Hippocampal formation (tissue), 2 donors: Measurements from ENCODE around the gene CHRNG.

ENCODE experiments used
- DNase-seq, 2 donors: peaks; one replicate each; lab custom pipeline; 2025; lab: John Stamatoyannopoulos, UW

Gene CHRNG

GRCh38 chr2:232576995-232577394, 37.5 kb downstream of the CHRNG start:
- DNase-seq, result no peak

- DNase-seq, result no peak
Observed at GRCh38 chr2:232577841-232578240, 38.3 kb downstream of the CHRNG start.

- no peak for DNase-seq
Observed at GRCh38 chr2:232578626-232579025, 39.1 kb downstream of the CHRNG start.

DNA sequence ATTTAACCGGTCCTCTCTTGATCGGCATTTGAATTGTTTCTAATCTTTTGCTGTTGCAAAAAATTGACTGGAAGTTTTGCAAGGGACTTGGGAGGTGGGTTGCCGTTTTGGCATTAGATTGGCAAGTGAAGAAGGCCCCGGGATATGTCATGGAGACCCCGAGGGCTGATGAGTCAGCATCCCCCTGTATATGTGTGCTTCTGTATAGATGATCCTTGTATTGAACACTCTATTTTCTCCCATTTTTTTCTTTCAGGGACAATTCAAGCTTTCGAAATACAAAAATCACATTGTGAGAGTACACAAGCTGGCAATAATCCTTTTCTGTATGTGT, 41.1 kb downstream of the CHRNG start:
- DNase-seq, result no peak

- DNase-seq, result no peak
Observed at GRCh38 chr2:232581725-232582124, 42.2 kb downstream of the CHRNG start.

GRCh38 chr2:232584238-232584637, 44.7 kb downstream of the CHRNG start:
- DNase-seq, result no peak

GRCh38 chr2:232586943-232587505, 47.5 kb downstream of the CHRNG start:
- DNase-seq, result no peak

- DNase-seq, result no peak
Observed at GRCh38 chr2:232587512-232587911, 48.0 kb downstream of the CHRNG start.

- DNase-seq, result no peak
Observed at GRCh38 chr2:232588031-232588430, 48.5 kb downstream of the CHRNG start.

GRCh38 chr2:232588680-232589585, 49.4 kb downstream of the CHRNG start:
- DNase-seq, result peak; percentile 24 to 60

DNA sequence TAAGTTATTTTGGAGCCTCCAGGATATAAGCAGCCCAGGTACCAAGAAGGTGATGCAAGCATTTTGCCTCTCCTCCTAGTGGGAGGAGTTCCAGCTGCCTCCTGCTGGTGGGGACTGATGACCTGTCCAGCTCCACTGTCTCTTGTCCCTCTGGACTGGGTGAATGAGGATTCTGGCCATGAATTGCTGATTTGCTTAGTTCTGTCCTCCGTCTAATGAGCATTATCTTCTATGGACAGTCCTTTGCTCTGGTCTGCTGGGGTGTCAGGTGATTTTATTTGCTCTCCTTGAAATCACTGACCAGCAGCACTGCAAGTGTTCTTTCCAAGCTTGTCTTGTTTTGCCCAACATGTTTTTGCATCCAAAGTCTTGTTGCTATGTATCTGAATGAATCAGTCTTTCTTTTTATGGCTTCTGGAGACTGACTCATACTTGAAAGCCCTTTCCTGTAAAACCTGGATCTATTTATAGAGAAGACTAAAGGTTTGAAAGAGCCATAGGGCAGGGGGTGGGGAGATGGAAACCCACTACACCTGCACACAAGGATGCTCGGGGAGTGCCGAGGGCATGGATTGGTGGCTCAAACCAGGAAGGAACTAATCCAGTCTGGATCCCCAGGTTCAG, 53.4 kb downstream of the CHRNG start:
- no peak for DNase-seq

DNA sequence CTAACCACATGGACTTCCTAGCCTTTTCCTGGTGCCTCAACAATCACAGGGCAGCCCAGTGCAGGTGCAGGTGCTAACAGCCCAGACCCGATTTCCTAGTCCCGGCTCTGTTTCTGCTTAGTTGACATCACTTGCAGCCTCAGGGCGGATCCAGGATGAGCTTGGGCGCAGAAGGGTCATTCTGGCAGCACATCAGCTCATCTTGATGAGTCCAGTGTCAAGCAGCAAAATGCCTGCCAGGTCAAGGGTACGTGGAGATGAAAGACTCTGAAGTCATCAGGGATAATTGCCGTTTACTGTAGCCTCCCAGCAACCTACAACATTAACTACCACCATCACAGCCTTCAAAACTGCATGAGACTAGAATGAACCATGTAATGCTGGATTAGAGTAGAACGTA, 54.5 kb downstream of the CHRNG start:
- DNase-seq, result no peak
